Measurements from ENCODE around the gene HDAC4.
A peak's percentile ranks its signal among the peaks of the same experiment; 100 is the strongest.

DNA sequence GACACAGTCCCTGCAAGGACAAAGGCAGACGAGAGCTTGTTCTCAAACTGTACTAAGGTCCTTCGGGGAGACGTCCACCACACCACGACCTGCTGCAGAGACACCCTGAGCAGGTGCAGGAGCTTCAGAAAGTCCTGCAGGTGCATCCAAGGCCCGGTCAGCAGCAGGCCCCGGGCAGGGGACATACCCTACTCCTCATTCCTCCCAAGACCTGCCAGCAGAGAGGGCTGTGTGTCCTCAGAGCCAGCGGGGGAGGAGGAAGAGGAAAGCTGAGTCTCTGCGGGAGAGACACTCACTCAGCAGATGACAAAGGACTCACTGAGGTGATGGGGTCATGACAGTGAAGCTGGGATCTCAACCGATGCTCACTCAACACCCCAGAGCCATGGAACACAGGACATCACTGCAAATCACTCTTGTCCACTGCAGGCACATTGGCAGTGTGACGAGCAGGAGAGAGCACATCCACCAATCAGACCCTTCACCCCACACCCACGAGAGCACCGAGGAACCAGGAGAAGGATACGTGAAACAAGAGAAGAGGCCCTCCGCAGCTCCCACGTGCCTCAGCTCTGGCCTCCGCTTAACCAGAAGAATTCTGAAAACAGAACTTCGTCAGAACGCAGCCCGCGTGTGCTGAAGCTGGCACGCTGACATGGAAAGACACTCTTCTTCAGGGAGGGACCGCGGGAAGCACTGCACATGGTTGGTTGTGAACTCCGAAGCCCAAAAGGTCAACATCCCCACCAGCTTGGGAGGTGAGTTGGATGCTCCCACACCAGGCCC is 9.3 kb downstream of the HDAC4 start:
- TF ChIP-seq POLR2A (IDR thresholded peaks at IDR 0.05; ENCODE audit: control extremely low read depth in 1 of 2, low read depth in 2 of 2, low read length in 2 of 2) (no peak), EGR1 (IDR thresholded peaks at IDR 0.05; ENCODE audit: borderline replicate concordance, low read depth, low read length) (no peak), YY1 (IDR thresholded peaks at IDR 0.05; ENCODE audit: low read depth, low read length) (no peak), BCL11A (IDR thresholded peaks at IDR 0.05; ENCODE audit: low read depth in 2 of 2, low read length in 2 of 2) (no peak), EP300 (IDR thresholded peaks at IDR 0.05; ENCODE audit: borderline replicate concordance in 1 of 2, low read depth in 2 of 2, low read length in 2 of 2) (no peak), EZH2 (IDR thresholded peaks at IDR 0.05; ENCODE audit: low read depth, low read length, severe bottlenecking) (no peak), RAD21 (IDR thresholded peaks at IDR 0.05 in 1 of 2, conservative IDR thresholded peaks at IDR 0.05 in 1 of 2; ENCODE audit: low read depth in 2 of 2, low read length in 2 of 2) (0 out of 4 replicates have a peak, but pooled peaks of 1 of the 2 experiments have one; percentile 10), RFX5 (IDR thresholded peaks at IDR 0.05; ENCODE audit: borderline replicate concordance, low read depth, low read length) (no peak), SP2 (IDR thresholded peaks at IDR 0.05; ENCODE audit: low read length) (no peak), TEAD4 (IDR thresholded peaks at IDR 0.05; ENCODE audit: low read depth, low read length) (no peak)
- TF ChIP-seq, protein P1, sequence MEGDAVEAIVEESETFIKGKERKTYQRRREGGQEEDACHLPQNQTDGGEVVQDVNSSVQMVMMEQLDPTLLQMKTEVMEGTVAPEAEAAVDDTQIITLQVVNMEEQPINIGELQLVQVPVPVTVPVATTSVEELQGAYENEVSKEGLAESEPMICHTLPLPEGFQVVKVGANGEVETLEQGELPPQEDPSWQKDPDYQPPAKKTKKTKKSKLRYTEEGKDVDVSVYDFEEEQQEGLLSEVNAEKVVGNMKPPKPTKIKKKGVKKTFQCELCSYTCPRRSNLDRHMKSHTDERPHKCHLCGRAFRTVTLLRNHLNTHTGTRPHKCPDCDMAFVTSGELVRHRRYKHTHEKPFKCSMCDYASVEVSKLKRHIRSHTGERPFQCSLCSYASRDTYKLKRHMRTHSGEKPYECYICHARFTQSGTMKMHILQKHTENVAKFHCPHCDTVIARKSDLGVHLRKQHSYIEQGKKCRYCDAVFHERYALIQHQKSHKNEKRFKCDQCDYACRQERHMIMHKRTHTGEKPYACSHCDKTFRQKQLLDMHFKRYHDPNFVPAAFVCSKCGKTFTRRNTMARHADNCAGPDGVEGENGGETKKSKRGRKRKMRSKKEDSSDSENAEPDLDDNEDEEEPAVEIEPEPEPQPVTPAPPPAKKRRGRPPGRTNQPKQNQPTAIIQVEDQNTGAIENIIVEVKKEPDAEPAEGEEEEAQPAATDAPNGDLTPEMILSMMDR (IDR thresholded peaks at IDR 0.05; ENCODE audit: control extremely low read depth in 1 of 3, insufficient read depth in 1 of 3, low read depth in 1 of 3, low read length in 3 of 3) = no peak

Data from H1 (cell line).